Endothelial cell of umbilical vein (primary cell): ENCODE data around the gene PON3. TPM values are rescaled to one million over a fixed set of nuclear protein-coding genes. Genes with fewer than 3 reads are reported as not detected.
A peak's percentile ranks its signal among the peaks of the same experiment; 100 is the strongest.

Experiments used
- BruUV-seq: library from RNA; stranded (reverse); fragments of 400-500 nt; replicated peaks from 2 replicates; lab custom pipeline; 2021; lab: Mats Ljungman, UMichigan
- CTCF ChIA-PET: fragments of 300-600, 350-600 bp; sonication (Branson Sonifier 250); formaldehyde crosslinking; loops from one replicate; lab custom pipeline; 2021; ENCODE audit warnings: antibody characterized with exemption, inconsistent platforms; lab: Charles Lee
- POLR2A ChIA-PET: fragments of 300-600, 350-600 bp; sonication (Branson Sonifier 250); formaldehyde crosslinking; loops from one replicate; lab custom pipeline; 2021; ENCODE audit warnings: antibody characterized with exemption, inconsistent platforms; lab: Charles Lee
- DNase-seq: peaks from one replicate; pipeline ENCODE4 v3.0.0-alpha.2; 2011; ENCODE audit warnings: low read depth, low spot score
- FAIRE-seq: peaks from 2 replicates; lab custom pipeline; 2011; peaks lifted over from hg19 to GRCh38; lab: Jason Lieb, UNC
- H2AFZ ChIP-seq: 2 replicates; pipeline ENCODE4 v1.6.0; 2012; ENCODE audit warnings: low read depth, low read length, control low read depth, inconsistent platforms
- H3K27ac ChIP-seq: 2 replicates; pipeline ENCODE4 v1.5.1; 2011; ENCODE audit warnings: low read depth, mild to moderate bottlenecking, control low read depth, low read length, moderate library complexity; ENCODE audit not compliant: insufficient read depth
- H3K27me3 ChIP-seq, 2 experiments: 2 replicates each; pipeline versions ENCODE4 v1.6.0 to v1.6.1; 2011; ENCODE audit warnings: low read length in 2 of 2, mixed read lengths in 1 of 2; ENCODE audit not compliant: control insufficient read depth in 2 of 2, insufficient read depth in 2 of 2
- H3K36me3 ChIP-seq, 2 experiments: 2 replicates in 1 of 2; 3 replicates in 1 of 2; pipeline ENCODE4 v1.5.1; 2011; ENCODE audit warnings: low read length in 2 of 2, mild to moderate bottlenecking in 1 of 2, moderate library complexity in 1 of 2; ENCODE audit not compliant: control insufficient read depth in 2 of 2, insufficient read depth in 2 of 2; ENCODE audit errors: extremely low read depth in 1 of 2
- H3K4me1 ChIP-seq: 3 replicates; pipeline ENCODE4 v1.5.1; 2011; ENCODE audit warnings: mild to moderate bottlenecking, low read length; ENCODE audit not compliant: control insufficient read depth, insufficient read depth; ENCODE audit errors: extremely low read depth
- H3K4me2 ChIP-seq: 2 replicates; pipeline ENCODE4 v1.6.1; 2011; ENCODE audit warnings: low read length, control low read depth, mixed read lengths; ENCODE audit not compliant: insufficient read depth
- H3K4me3 ChIP-seq, 3 experiments: fragments of 200-600 bp in 1 of 3; sonication (generic), shearing (Covaris generic) in 1 of 3; replicated peaks in 1 of 3; 2 replicates each; pipeline ENCODE4 v1.5.1; 2011 to 2016; ENCODE audit warnings: control low read depth in 3 of 3, low read length in 3 of 3, mild to moderate bottlenecking in 2 of 3, inconsistent platforms in 1 of 3, low read depth in 1 of 3, moderate library complexity in 1 of 3; ENCODE audit not compliant: insufficient read depth in 1 of 3
- H3K79me2 ChIP-seq: 2 replicates; pipeline ENCODE4 v1.6.0; 2012; ENCODE audit warnings: low read length, inconsistent platforms; ENCODE audit not compliant: control insufficient read depth, insufficient read depth
- H3K9ac ChIP-seq: replicated peaks from 2 replicates; pipeline ENCODE3; 2011; ENCODE audit warnings: low read length, control low read depth; ENCODE audit not compliant: insufficient read depth; ENCODE audit errors: extremely low read depth
- H3K9me1 ChIP-seq: replicated peaks from 3 replicates; pipeline ENCODE4 v1.6.0; 2011; ENCODE audit warnings: mild to moderate bottlenecking, low read length; ENCODE audit not compliant: control insufficient read depth, insufficient read depth; ENCODE audit errors: extremely low read depth
- H3K9me3 ChIP-seq: replicated peaks from 2 replicates; pipeline ENCODE4 v1.5.1; 2012; ENCODE audit warnings: low read length, inconsistent platforms; ENCODE audit not compliant: control insufficient read depth, insufficient read depth
- H4K20me1 ChIP-seq: replicated peaks from 2 replicates; pipeline ENCODE3; 2011; ENCODE audit warnings: mild to moderate bottlenecking, low read length; ENCODE audit not compliant: control insufficient read depth, insufficient read depth; ENCODE audit errors: extremely low read depth
- CTCF ChIP-seq, 2 donors: IDR thresholded peaks; 1 replicate in 1 of 2; 2 replicates in 1 of 2; pipeline ENCODE4 v1.5.1; 2011; ENCODE audit warnings: low read length in 2 of 2, mild to moderate bottlenecking in 2 of 2, moderate library complexity in 2 of 2, control low read depth in 1 of 2, inconsistent platforms in 1 of 2, low read depth in 1 of 2; ENCODE audit not compliant: insufficient read depth in 1 of 2; ENCODE audit errors: extremely low read depth in 1 of 2
- EZH2 ChIP-seq: IDR thresholded peaks from 2 replicates; pipeline ENCODE4 v1.6.1; 2012; ENCODE audit warnings: borderline replicate concordance, low read depth, mild to moderate bottlenecking, moderate library complexity, low read length, inconsistent platforms; ENCODE audit not compliant: severe bottlenecking
- FOS ChIP-seq: IDR thresholded peaks from 2 replicates; pipeline ENCODE4 v1.6.1; 2011; ENCODE audit warnings: mild to moderate bottlenecking, low read length, moderate library complexity, borderline replicate concordance; ENCODE audit not compliant: insufficient read depth
- GATA2 ChIP-seq: IDR thresholded peaks from 2 replicates; pipeline ENCODE4 v1.7.0; 2011; ENCODE audit warnings: low read depth, mild to moderate bottlenecking, moderate library complexity, mixed read lengths, low read length; ENCODE audit not compliant: insufficient read length, insufficient read depth
- JUN ChIP-seq: IDR thresholded peaks from 2 replicates; pipeline ENCODE4 v1.6.1; 2011; ENCODE audit warnings: borderline replicate concordance, low read depth; ENCODE audit not compliant: insufficient read length, insufficient read depth
- MYC ChIP-seq: IDR thresholded peaks from one replicate; pipeline ENCODE4 v1.6.1; 2011; ENCODE audit warnings: mild to moderate bottlenecking, low read depth, low read length
- POLR2A ChIP-seq: IDR thresholded peaks from 2 replicates; pipeline ENCODE4 v1.6.1; 2012; ENCODE audit warnings: low read depth, mild to moderate bottlenecking, control low read depth, low read length
- POLR2AphosphoS5 ChIP-seq: IDR thresholded peaks from 2 replicates; pipeline ENCODE4 v1.6.1; 2012; ENCODE audit warnings: low read depth, mild to moderate bottlenecking, control low read depth, low read length, moderate library complexity; ENCODE audit not compliant: insufficient read depth
- dilution Hi-C: fragments of 300-500 bp; cut with MboI; formaldehyde crosslinking; loops from one replicate; pipeline ENCODE4 v1.15.0; 2019; ENCODE audit warnings: low sequenced_read_pairs; ENCODE audit not compliant: extremely low pct_ligation_motif_present
- intact Hi-C: fragments of 100-400 bp; cut with micrococcal nuclease; formaldehyde crosslinking; loops from one replicate; pipeline ENCODE4 v1.10.0; 2022
- polyA plus RNA-seq, 4 experiments: library from polyadenylated mRNA; depleted of rRNA in 3 of 4; stranded (reverse) in 3 of 4; unstranded in 1 of 4; fragments of >200 nt; gene quantifications; 2 replicates each; pipeline versions ENCODE4 v1.2.1 to v1.2.3, GENCODE V29; 2011 to 2012; ENCODE audit warnings: missing spikeins in 1 of 4
- total RNA-seq: library from RNA; stranded (reverse); gene quantifications from 2 replicates; pipeline ENCODE4 v1.2.3, GENCODE V29; 2021
- TF ChIP-seq, protein P1 (sequence below): IDR thresholded peaks from 2 replicates; pipeline ENCODE4 v1.6.1; 2011; ENCODE audit not compliant: insufficient read depth, insufficient read length

The PON3 gene
- total and polyA plus RNA-seq, 2 donors (not counting 3 experiments of a cell fraction or from before 2014, with no cell fraction given): 0.83 to 3.4 TPM

DNA sequence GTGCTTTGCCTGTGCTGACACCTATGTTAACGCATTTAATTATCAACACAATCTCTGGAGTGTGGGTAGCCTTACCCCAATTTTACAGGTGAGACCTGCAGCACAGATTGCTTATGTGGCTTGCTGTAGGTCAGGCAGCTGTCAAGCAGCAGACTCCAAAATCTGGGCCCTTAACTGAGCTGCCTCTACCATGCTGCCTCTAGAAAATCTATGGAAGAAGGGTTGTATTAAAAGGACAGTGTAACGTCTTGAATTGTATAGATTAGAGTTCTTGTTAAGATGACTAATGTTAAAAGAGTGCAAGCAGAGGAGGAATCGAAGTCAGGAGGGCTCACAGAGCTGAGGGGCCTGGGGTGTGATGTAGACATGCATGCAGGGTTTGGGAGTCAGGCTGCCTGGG is 1.2 kb upstream of the PON3 start:
- CTCF ChIA-PET: no interaction called here
- no peak for FAIRE-seq
- Histone ChIP-seq H3K9ac (no peak overlapping the region), H2AFZ (no peak overlapping the region), H3K4me2 (no peak overlapping the region), H3K27ac (no peak overlapping the region), H3K9me3 (no peaks in the 10 kb centered on the region), H4K20me1 (no peaks in the 10 kb centered on the region), H3K4me3 (no peak overlapping the region), H3K9me1 (no peaks in the 10 kb centered on the region), H3K27me3 (no peaks in the 10 kb centered on the region), H3K4me1 (peaks cover 4% of the 10 kb centered on the region), H3K36me3 (no peaks in the 10 kb centered on the region), H3K79me2 (no peaks in the 10 kb centered on the region)
- POLR2A ChIA-PET: no interaction called here
- dilution Hi-C loops (no loop called here), intact Hi-C loops (loop anchor here (2.0 kb wide), 1 partner anchor 79 kb away; no protein-coding TSS in a partner anchor)
- DNase-seq: no peak
- no peak for TF ChIP-seq POLR2A
- no peak for TF ChIP-seq POLR2AphosphoS5
- TF ChIP-seq JUN: no peak
- no peak for TF ChIP-seq FOS
- no peak for TF ChIP-seq CTCF (IDR thresholded peaks at IDR 0.05; ENCODE audit: extremely low read depth in 1 of 2, insufficient read depth in 1 of 2, low read depth in 1 of 2, low read length in 2 of 2)
- TF ChIP-seq GATA2: no peak
- BruUV-seq: no TSS peak

GRCh38 chr7:95395755-95396135 is 430 bp downstream of the PON3 start:
- ChIA-PET POLR2A (no interaction called here), CTCF (interaction anchor here (0.6 to 2.4 kb wide), 7 partner anchors 10 to 1100 kb away, joined by 3 to 25 read pairs (median 3); no protein-coding TSS in a partner anchor)
- Histone ChIP-seq H3K4me2 (peak overlapping the region; percentile 63), H4K20me1 (no peaks in the 10 kb centered on the region), H3K4me1 (peaks cover 4% of the 10 kb centered on the region), H3K79me2 (no peaks in the 10 kb centered on the region), H3K36me3 (no peaks in the 10 kb centered on the region), H3K9ac (no peak overlapping the region), H3K4me3 (no peak overlapping the region), H3K9me3 (no peaks in the 10 kb centered on the region), H3K9me1 (no peaks in the 10 kb centered on the region), H2AFZ (peak overlapping the region; percentile 98), H3K27ac (no peak overlapping the region), H3K27me3 (no peaks in the 10 kb centered on the region)
- no peak for DNase-seq
- no TSS peak for BruUV-seq
- TF ChIP-seq POLR2A (no peak), JUN (no peak), POLR2AphosphoS5 (no peak), GATA2 (no peak), FOS (no peak), MYC (no peak), CTCF (IDR thresholded peaks at IDR 0.05; ENCODE audit: extremely low read depth in 1 of 2, insufficient read depth in 1 of 2, low read depth in 1 of 2, low read length in 2 of 2) (no peak), EZH2 (no peak)
- TF ChIP-seq, protein P1, sequence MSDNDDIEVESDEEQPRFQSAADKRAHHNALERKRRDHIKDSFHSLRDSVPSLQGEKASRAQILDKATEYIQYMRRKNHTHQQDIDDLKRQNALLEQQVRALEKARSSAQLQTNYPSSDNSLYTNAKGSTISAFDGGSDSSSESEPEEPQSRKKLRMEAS: no peak
- FAIRE-seq: no peak
- dilution Hi-C loops (no loop called here), intact Hi-C loops (loop anchor here (2.0 kb wide), 1 partner anchor 81 kb away; no protein-coding TSS in a partner anchor)
